SK-N-SH (cell line): ENCODE data around the gene VWA3A. TPM values are rescaled to one million over a fixed set of nuclear protein-coding genes. Genes with fewer than 3 reads are reported as not detected.
"Not testable (repeated sequence)": the region's sequence is repeated elsewhere in the genome, so short reads cannot be mapped to it uniquely, and the experiment has no call there.

ENCODE experiments used
- CTCF ChIA-PET: fragments of 300-600, 350-600 bp; formaldehyde crosslinking; extraction: SDS; loops from one replicate; lab custom pipeline; 2021; lab: Yijun Ruan, JAX
- POLR2A ChIA-PET: fragments of 350-600 bp; sonication (Branson Sonifier 250); formaldehyde crosslinking; extraction: SDS; loops from one replicate; lab custom pipeline; 2020; ENCODE audit warnings: antibody characterized with exemption, inconsistent platforms; lab: Yijun Ruan, JAX
- DNase-seq: peaks from one replicate; pipeline ENCODE4 v3.0.0; 2012
- H2AFZ ChIP-seq: fragments of 200-600 bp; sonication (generic); 2 replicates; pipeline ENCODE4 v1.8.1; 2016; ENCODE audit warnings: antibody characterized with exemption, mild to moderate bottlenecking, low read depth
- H3F3A ChIP-seq: fragments of 200-600 bp; sonication (generic); replicated peaks from 2 replicates; pipeline ENCODE3; 2016; ENCODE audit warnings: antibody characterized with exemption, mild to moderate bottlenecking; ENCODE audit not compliant: insufficient read depth
- H3K27ac ChIP-seq, 2 experiments: fragments of 200-500 bp in 1 of 2; fragments of 200-600 bp in 1 of 2; sonication (Bioruptor generic) in 1 of 2; sonication (generic), shearing (Covaris generic) in 1 of 2; 2 replicates each; pipeline versions ENCODE4 v1.5.1 to v1.6.1; 2014 to 2016; ENCODE audit warnings: low read depth in 2 of 2, inconsistent platforms in 1 of 2, low read length in 1 of 2, mild to moderate bottlenecking in 1 of 2, mixed read lengths in 1 of 2
- H3K27me3 ChIP-seq: fragments of 200-600 bp; sonication (generic), shearing (Covaris generic); 2 replicates; pipeline ENCODE4 v1.6.1; 2016; ENCODE audit warnings: mixed run types; ENCODE audit not compliant: insufficient read depth
- H3K36me3 ChIP-seq, 2 experiments: fragments of 200-500 bp in 1 of 2; fragments of 200-600 bp in 1 of 2; sonication (Bioruptor generic) in 1 of 2; sonication (generic) in 1 of 2; replicated peaks in 1 of 2; 2 replicates each; pipeline versions ENCODE3 to v1.5.1; 2014 to 2016; ENCODE audit warnings: low read length in 1 of 2, mild to moderate bottlenecking in 1 of 2; ENCODE audit not compliant: insufficient read depth in 2 of 2, control insufficient read depth in 1 of 2
- H3K4me1 ChIP-seq, 2 experiments: fragments of 200-500 bp in 1 of 2; fragments of 200-600 bp in 1 of 2; sonication (Bioruptor generic) in 1 of 2; sonication (generic), shearing (Covaris generic) in 1 of 2; 2 replicates each; pipeline versions ENCODE4 v1.5.1 to v1.6.1; 2014 to 2016; ENCODE audit warnings: low read depth in 1 of 2, low read length in 1 of 2, mixed run types in 1 of 2; ENCODE audit not compliant: insufficient read depth in 2 of 2, control insufficient read depth in 1 of 2
- H3K4me2 ChIP-seq: fragments of 200-600 bp; sonication (generic), shearing (Covaris generic); 2 replicates; pipeline ENCODE4 v1.6.1; 2017; ENCODE audit warnings: mixed run types
- H3K4me3 ChIP-seq, 2 experiments: fragments of 200-500 bp in 1 of 2; fragments of 200-600 bp in 1 of 2; sonication (Bioruptor generic) in 1 of 2; sonication (generic), shearing (Covaris generic) in 1 of 2; 2 replicates each; pipeline versions ENCODE4 v1.5.1 to v1.8.1; 2014 to 2016; ENCODE audit warnings: low read depth in 2 of 2, inconsistent platforms in 1 of 2, low read length in 1 of 2, mild to moderate bottlenecking in 1 of 2, mixed read lengths in 1 of 2, moderate library complexity in 1 of 2
- H3K79me2 ChIP-seq: fragments of 200-600 bp; sonication (generic); 2 replicates; pipeline ENCODE4 v1.8.1; 2017; ENCODE audit warnings: mild to moderate bottlenecking; ENCODE audit not compliant: insufficient read depth
- H3K9ac ChIP-seq: fragments of 200-600 bp; sonication (generic); 2 replicates; pipeline ENCODE4 v1.6.1; 2017; ENCODE audit warnings: mixed run types
- H3K9me2 ChIP-seq: fragments of 200-600 bp; sonication (generic); 2 replicates; pipeline ENCODE4 v1.6.1; 2017; ENCODE audit warnings: mixed run types
- H3K9me3 ChIP-seq: fragments of 200-600 bp; sonication (generic); 2 replicates; pipeline ENCODE4 v1.6.1; 2017; ENCODE audit warnings: mixed run types, mild to moderate bottlenecking, moderate library complexity
- H4K20me1 ChIP-seq: fragments of 200-600 bp; sonication (generic); 2 replicates; pipeline ENCODE4 v1.6.1; 2017; ENCODE audit warnings: mild to moderate bottlenecking, mixed run types; ENCODE audit not compliant: insufficient read depth
- EZH2phosphoT487 ChIP-seq: fragments of 200-600 bp; sonication (generic); IDR thresholded peaks from 2 replicates; pipeline ENCODE4 v1.6.1; 2017; ENCODE audit warnings: low read depth, mixed run types, mild to moderate bottlenecking, antibody characterized with exemption, moderate library complexity, borderline replicate concordance
- FOSL2 ChIP-seq: IDR thresholded peaks from 2 replicates; pipeline ENCODE4 v1.4.0; 2012; ENCODE audit warnings: low read depth, mild to moderate bottlenecking, moderate library complexity, borderline replicate concordance
- FOXJ3 ChIP-seq: sonication (generic); formaldehyde crosslinking; IDR thresholded peaks from 2 replicates; pipeline ENCODE4 v1.5.1; 2020; ENCODE audit warnings: mild to moderate bottlenecking, missing genetic modification reagents
- GABPA ChIP-seq: IDR thresholded peaks from 2 replicates; pipeline ENCODE4 v1.4.0; 2012; ENCODE audit warnings: low read depth, mild to moderate bottlenecking
- IRF3 ChIP-seq: fragments of 150-350 bp; IDR thresholded peaks from 2 replicates; pipeline ENCODE4 v1.6.1; 2016; ENCODE audit warnings: mild to moderate bottlenecking, low read depth, low read length
- NRF1 ChIP-seq: IDR thresholded peaks from 2 replicates; pipeline ENCODE4 v1.6.1; 2012; ENCODE audit warnings: low read depth, mild to moderate bottlenecking, low read length
- PBX3 ChIP-seq: IDR thresholded peaks from 2 replicates; pipeline ENCODE4; 2012
- POLR2AphosphoS5 ChIP-seq: IDR thresholded peaks from 2 replicates; pipeline ENCODE4 v1.6.1; 2012; ENCODE audit warnings: low read depth, low read length
- RAD21 ChIP-seq: IDR thresholded peaks from 2 replicates; pipeline ENCODE4 v1.6.1; 2012; ENCODE audit warnings: mild to moderate bottlenecking, low read length
- RCOR1 ChIP-seq: fragments of 150-350 bp; IDR thresholded peaks from 2 replicates; pipeline ENCODE4 v1.6.1; 2017; ENCODE audit warnings: antibody characterized with exemption, low read length
- REST ChIP-seq: IDR thresholded peaks from 2 replicates; pipeline ENCODE4 v1.6.1; 2012; ENCODE audit warnings: mild to moderate bottlenecking, low read depth, low read length, moderate library complexity
- RFX5 ChIP-seq: IDR thresholded peaks from 2 replicates; pipeline ENCODE4 v1.6.1; 2012; ENCODE audit warnings: mild to moderate bottlenecking, improper control_type of control experiment, low read length
- RXRA ChIP-seq: IDR thresholded peaks from 2 replicates; pipeline ENCODE4 v1.4.0; 2012; ENCODE audit warnings: low read depth, mild to moderate bottlenecking, borderline replicate concordance
- SIN3A ChIP-seq: IDR thresholded peaks from 2 replicates; pipeline ENCODE4 v1.6.1; 2012; ENCODE audit warnings: low read depth, mild to moderate bottlenecking, low read length, moderate library complexity, borderline replicate concordance
- SMC3 ChIP-seq: IDR thresholded peaks from 2 replicates; pipeline ENCODE4 v1.6.1; 2012; ENCODE audit warnings: low read depth, low read length, improper control_type of control experiment
- TAF1 ChIP-seq: IDR thresholded peaks from 2 replicates; pipeline ENCODE4 v1.6.1; 2012; ENCODE audit warnings: low read depth, mild to moderate bottlenecking, low read length, moderate library complexity, borderline replicate concordance
- USF1 ChIP-seq: IDR thresholded peaks from 2 replicates; pipeline ENCODE4 v1.4.0; 2012; ENCODE audit warnings: low read depth, borderline replicate concordance
- YY1 ChIP-seq: IDR thresholded peaks from 2 replicates; pipeline ENCODE4 v1.4.0; 2012; ENCODE audit warnings: low read depth, mild to moderate bottlenecking
- WGBS: methylation state at CpG from one replicate; pipeline ENCODE4 v1.1.6; 2017; ENCODE audit warnings: low lambda C conversion rate; 5-methylcytosine and 5-hydroxymethylcytosine counted together
- polyA plus RNA-seq, 3 experiments: library from polyadenylated mRNA; depleted of rRNA; stranded (reverse); fragments of >200 nt; gene quantifications; 2 replicates each; pipeline ENCODE4 v1.2.3, GENCODE V29; 2012
- TF ChIP-seq, protein P1 (sequence below): IDR thresholded peaks from 2 replicates; pipeline ENCODE4 v1.4.0; 2012; ENCODE audit warnings: low read depth
- TF ChIP-seq, protein P2 (sequence below): fragments of 150-350 bp; IDR thresholded peaks from 2 replicates; pipeline ENCODE4 v1.6.1; 2017; ENCODE audit warnings: antibody characterized with exemption, low read length, low read depth, borderline replicate concordance

Gene VWA3A
- polyA plus RNA-seq, 1 of the 3 experiments (the other 2 are of a cell fraction), result not detected

GRCh38 chr16:22152316-22152715, 60.0 kb downstream of the VWA3A start:
- H3K9me2 ChIP-seq, result no peaks in the 10 kb centered on the region
- no peaks in the 10 kb centered on the region for H3K27me3 ChIP-seq
- ChIA-PET POLR2A (no interaction called here), CTCF (interaction anchor here (1.1 kb wide), 2 partner anchors 10 to 75 kb away, joined by 3 read pairs; no protein-coding TSS in a partner anchor)
- H3K79me2 ChIP-seq, result no peaks in the 10 kb centered on the region
- no peaks in the 10 kb centered on the region for H3K4me1 ChIP-seq
- no peak overlapping the region for H3K4me2 ChIP-seq
- no peaks in the 10 kb centered on the region for H4K20me1 ChIP-seq
- H3K27ac ChIP-seq, result no peak overlapping the region
- H3K9me3 ChIP-seq, result no peaks in the 10 kb centered on the region
- H2AFZ ChIP-seq, result no peak overlapping the region
- H3K4me3 ChIP-seq, result no peak overlapping the region
- no peak for TF ChIP-seq FOXJ3 (CRISPR knock-in tag)
- no peak for TF ChIP-seq GABPA
- TF ChIP-seq EZH2phosphoT487, result no peak
- TF ChIP-seq IRF3, result no peak
- TF ChIP-seq POLR2AphosphoS5, result no peak
- no peak for TF ChIP-seq RCOR1
- TF ChIP-seq RXRA, result no peak
- TF ChIP-seq FOSL2, result no peak
- TF ChIP-seq RFX5, result no peak
- no peak for TF ChIP-seq RAD21
- TF ChIP-seq, protein P1, sequence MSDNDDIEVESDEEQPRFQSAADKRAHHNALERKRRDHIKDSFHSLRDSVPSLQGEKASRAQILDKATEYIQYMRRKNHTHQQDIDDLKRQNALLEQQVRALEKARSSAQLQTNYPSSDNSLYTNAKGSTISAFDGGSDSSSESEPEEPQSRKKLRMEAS, result no peak
- no peak for TF ChIP-seq PBX3
- no peak for TF ChIP-seq TAF1
- TF ChIP-seq SIN3A, result no peak
- TF ChIP-seq YY1, result no peak
- no peak for TF ChIP-seq REST
- no peak for TF ChIP-seq NRF1
- TF ChIP-seq USF1, result no peak
- TF ChIP-seq, protein P2, sequence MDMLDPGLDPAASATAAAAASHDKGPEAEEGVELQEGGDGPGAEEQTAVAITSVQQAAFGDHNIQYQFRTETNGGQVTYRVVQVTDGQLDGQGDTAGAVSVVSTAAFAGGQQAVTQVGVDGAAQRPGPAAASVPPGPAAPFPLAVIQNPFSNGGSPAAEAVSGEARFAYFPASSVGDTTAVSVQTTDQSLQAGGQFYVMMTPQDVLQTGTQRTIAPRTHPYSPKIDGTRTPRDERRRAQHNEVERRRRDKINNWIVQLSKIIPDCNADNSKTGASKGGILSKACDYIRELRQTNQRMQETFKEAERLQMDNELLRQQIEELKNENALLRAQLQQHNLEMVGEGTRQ, result no peak
- no peak for TF ChIP-seq SMC3
- WGBS, result 59% methylated on average over 10 of the region's 11 CpGs
- H3K9ac ChIP-seq, result no peak overlapping the region
- DNase-seq, result no peak
- H3F3A ChIP-seq, result no peaks in the 10 kb centered on the region
- H3K36me3 ChIP-seq, result no peaks in the 10 kb centered on the region

GRCh38 chr16:22153078-22153477, 60.7 kb downstream of the VWA3A start:
- POLR2A ChIA-PET, H2AFZ ChIP-seq, H3K36me3 ChIP-seq, H3K27me3 ChIP-seq, H3K27ac ChIP-seq, H3K9me3 ChIP-seq, H4K20me1 ChIP-seq, H3K79me2 ChIP-seq, H3K4me3 ChIP-seq, H3K4me1 ChIP-seq, H3K9me2 ChIP-seq, H3K4me2 ChIP-seq, H3K9ac ChIP-seq, DNase-seq, H3F3A ChIP-seq: not testable (repeated sequence)
- CTCF ChIA-PET, result interaction anchor here (0.8 to 1.1 kb wide), 2 partner anchors 35 to 75 kb away, joined by 3 to 4 read pairs; no protein-coding TSS in a partner anchor
- 57% methylated on average over 7 of the region's 7 CpGs for WGBS
